PC-3 (cell line): ENCODE measurements around the gene CHRNA5. TPM values are rescaled to one million over a fixed set of nuclear protein-coding genes. Genes with fewer than 3 reads are reported as not detected.

Source experiments
- ATAC-seq: fragments of 200-7000 bp; cut with Tn5 transposase; 2 replicates; pipeline ENCODE4 v1.9.1; 2020; ENCODE audit warnings: mild to moderate bottlenecking, moderate library complexity
- BruUV-seq: library from RNA; stranded (reverse); fragments of 400-500 nt; replicated peaks from 2 replicates; lab custom pipeline; 2021; lab: Mats Ljungman, UMichigan
- CTCF ChIA-PET: fragments of 300-600 bp; sonication (Branson Sonifier 250); formaldehyde crosslinking; loops from one replicate; lab custom pipeline; 2022; ENCODE audit warnings: antibody characterized with exemption; lab: Charles Lee
- POLR2A ChIA-PET: fragments of 300-600 bp; sonication (Branson Sonifier 250); formaldehyde crosslinking; loops from one replicate; lab custom pipeline; 2022; ENCODE audit warnings: antibody characterized with exemption; ENCODE audit not compliant: unreplicated experiment; lab: Charles Lee
- DNase-seq: peaks from one replicate; pipeline ENCODE4 v3.0.0-alpha.2; 2015
- H2AFZ ChIP-seq: fragments of 300-600 bp; sonication (generic); 2 replicates; pipeline ENCODE4 v1.6.0; 2016; ENCODE audit warnings: antibody characterized with exemption, low read length
- H3F3A ChIP-seq: fragments of 300-600 bp; sonication (generic); one replicate; pipeline ENCODE4 v1.6.0; 2017; ENCODE audit warnings: antibody characterized with exemption, low read length, control low read depth, mild to moderate bottlenecking; ENCODE audit not compliant: unreplicated experiment
- H3K27ac ChIP-seq: fragments of 300-600 bp; sonication (generic); 2 replicates; pipeline ENCODE4 v1.5.1; 2016; ENCODE audit warnings: mild to moderate bottlenecking, low read length
- H3K27me3 ChIP-seq: fragments of 300-600 bp; sonication (generic); 2 replicates; pipeline ENCODE4 v1.6.1; 2016; ENCODE audit warnings: low read length, mixed read lengths
- H3K36me3 ChIP-seq: fragments of 300-600 bp; sonication (generic); 2 replicates; pipeline ENCODE4 v1.6.1; 2016; ENCODE audit warnings: low read depth, mixed run types, low read length, mixed read lengths
- H3K4me1 ChIP-seq: fragments of 300-600 bp; sonication (generic); 2 replicates; pipeline ENCODE4 v1.5.1; 2016; ENCODE audit warnings: low read length; ENCODE audit not compliant: insufficient read depth
- H3K4me2 ChIP-seq: fragments of 300-600 bp; sonication (generic); 2 replicates; pipeline ENCODE4 v1.6.0; 2016; ENCODE audit warnings: low read length
- H3K4me3 ChIP-seq: fragments of 300-600 bp; sonication (generic); 2 replicates; pipeline ENCODE4 v1.5.1; 2016; ENCODE audit warnings: mild to moderate bottlenecking, low read length, mixed read lengths
- H3K79me2 ChIP-seq: fragments of 300-600 bp; sonication (generic); 2 replicates; pipeline ENCODE4 v1.6.1; 2017; ENCODE audit warnings: low read length, mixed read lengths
- H3K9ac ChIP-seq: fragments of 300-600 bp; sonication (generic); 2 replicates; pipeline ENCODE4 v1.6.0; 2016; ENCODE audit warnings: mild to moderate bottlenecking, low read length
- H3K9me2 ChIP-seq: fragments of 300-600 bp; sonication (generic); replicated peaks from 2 replicates; pipeline ENCODE4 v1.6.1; 2016; ENCODE audit warnings: mixed run types, low read length, mixed read lengths
- H3K9me3 ChIP-seq: fragments of 300-600 bp; sonication (generic); 2 replicates; pipeline ENCODE4 v1.6.1; 2016; ENCODE audit warnings: low read length, mixed read lengths
- H4K20me1 ChIP-seq: fragments of 300-600 bp; sonication (generic); 2 replicates; pipeline ENCODE4 v1.6.1; 2016; ENCODE audit warnings: low read length, mixed read lengths
- EZH2 ChIP-seq: fragments of 300-600 bp; sonication (generic); IDR thresholded peaks from one replicate; pipeline ENCODE4 v1.6.1; 2017; ENCODE audit warnings: antibody characterized with exemption, mild to moderate bottlenecking, low read length; ENCODE audit not compliant: unreplicated experiment
- EZH2phosphoT487 ChIP-seq: fragments of 300-600 bp; sonication (generic); IDR thresholded peaks from 2 replicates; pipeline ENCODE4 v1.6.1; 2018; ENCODE audit warnings: mild to moderate bottlenecking, antibody characterized with exemption, low read length, borderline replicate concordance
- intact Hi-C: fragments of 100-400 bp; cut with micrococcal nuclease; formaldehyde crosslinking; loops from 2 replicates; pipeline ENCODE4 v1.9.0; 2023
- total RNA-seq: library from RNA; depleted of rRNA; stranded (reverse); fragments of >200 nt; gene quantifications from 2 replicates; pipeline ENCODE4 v1.2.3, GENCODE V29; 2014
- TF ChIP-seq, protein P1 (sequence below): fragments of 300-600 bp; sonication (generic); conservative IDR thresholded peaks from 2 replicates; pipeline ENCODE4 v1.5.1; 2017; ENCODE audit warnings: antibody characterized with exemption, low read depth, mild to moderate bottlenecking, low read length

CHRNA5 gene
- total RNA-seq, 1 experiment from 2014 or later = 8.4 TPM

- TF ChIP-seq, protein P1, sequence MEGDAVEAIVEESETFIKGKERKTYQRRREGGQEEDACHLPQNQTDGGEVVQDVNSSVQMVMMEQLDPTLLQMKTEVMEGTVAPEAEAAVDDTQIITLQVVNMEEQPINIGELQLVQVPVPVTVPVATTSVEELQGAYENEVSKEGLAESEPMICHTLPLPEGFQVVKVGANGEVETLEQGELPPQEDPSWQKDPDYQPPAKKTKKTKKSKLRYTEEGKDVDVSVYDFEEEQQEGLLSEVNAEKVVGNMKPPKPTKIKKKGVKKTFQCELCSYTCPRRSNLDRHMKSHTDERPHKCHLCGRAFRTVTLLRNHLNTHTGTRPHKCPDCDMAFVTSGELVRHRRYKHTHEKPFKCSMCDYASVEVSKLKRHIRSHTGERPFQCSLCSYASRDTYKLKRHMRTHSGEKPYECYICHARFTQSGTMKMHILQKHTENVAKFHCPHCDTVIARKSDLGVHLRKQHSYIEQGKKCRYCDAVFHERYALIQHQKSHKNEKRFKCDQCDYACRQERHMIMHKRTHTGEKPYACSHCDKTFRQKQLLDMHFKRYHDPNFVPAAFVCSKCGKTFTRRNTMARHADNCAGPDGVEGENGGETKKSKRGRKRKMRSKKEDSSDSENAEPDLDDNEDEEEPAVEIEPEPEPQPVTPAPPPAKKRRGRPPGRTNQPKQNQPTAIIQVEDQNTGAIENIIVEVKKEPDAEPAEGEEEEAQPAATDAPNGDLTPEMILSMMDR = peak; percentile 81
- TF ChIP-seq EZH2 = no peak
- no peaks in the 10 kb centered on the region for H3K4me1 ChIP-seq
- H3F3A ChIP-seq = no peaks in the 10 kb centered on the region
- no peak overlapping the region for H3K4me2 ChIP-seq
- no peaks in the 10 kb centered on the region for H3K36me3 ChIP-seq
- no peak overlapping the region for H3K4me3 ChIP-seq
- H3K27ac ChIP-seq = no peak overlapping the region
- H2AFZ ChIP-seq = no peak overlapping the region
- BruUV-seq = no TSS peak
- H4K20me1 ChIP-seq = no peaks in the 10 kb centered on the region
- H3K79me2 ChIP-seq = no peaks in the 10 kb centered on the region
- CTCF ChIA-PET = interaction anchor here (0.6 kb wide), 1 partner anchor 933 kb away, joined by 3 read pairs; no protein-coding TSS in a partner anchor
- no peaks in the 10 kb centered on the region for H3K9me2 ChIP-seq
- ATAC-seq (peak; percentile 75), DNase-seq (peak; percentile 74)
- no peak overlapping the region for H3K9ac ChIP-seq
- POLR2A ChIA-PET = no interaction called here
- H3K9me3 ChIP-seq = no peaks in the 10 kb centered on the region
- H3K27me3 ChIP-seq = no peaks in the 10 kb centered on the region
- intact Hi-C loops = no loop called here
These were observed 73.5 kb downstream of the CHRNA5 start for GRCh38 chr15:78638658-78639314.

DNA sequence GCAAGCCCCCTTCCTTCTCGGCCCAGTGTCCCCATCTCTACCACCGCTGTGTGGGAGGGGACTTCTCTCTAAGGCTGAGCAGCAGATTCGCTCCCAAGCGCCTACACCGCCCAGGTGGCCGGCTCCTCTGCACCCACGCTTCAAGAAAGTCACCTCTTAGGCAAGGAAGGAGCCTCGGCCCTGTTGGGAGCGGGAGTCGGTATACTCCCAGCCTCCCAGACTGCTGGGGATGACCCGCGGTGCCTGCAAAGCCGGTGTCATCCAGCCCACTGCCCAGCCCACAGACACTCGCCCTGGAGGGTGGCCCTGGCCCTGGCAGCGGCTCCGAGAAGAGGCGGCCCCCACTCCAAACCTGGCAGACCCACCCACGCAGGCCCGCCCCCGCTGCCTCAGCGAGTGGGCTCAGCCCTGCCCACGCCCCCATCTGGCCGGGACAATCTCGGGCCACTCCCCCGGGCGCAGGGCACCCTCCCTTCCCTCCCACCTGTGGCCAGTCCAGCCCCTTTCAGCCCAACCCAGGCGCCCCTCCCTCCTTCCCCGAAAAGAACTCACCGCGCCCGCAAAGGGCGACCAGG, 75.3 kb downstream of the CHRNA5 start:
- Histone ChIP-seq H3K9me3 (no peaks in the 10 kb centered on the region), H3K9ac (no peak overlapping the region), H3K27ac (no peak overlapping the region), H3K4me2 (peak overlapping the region; percentile 76), H3K9me2 (no peaks in the 10 kb centered on the region), H3K36me3 (no peaks in the 10 kb centered on the region), H3K4me1 (no peaks in the 10 kb centered on the region), H3K79me2 (no peaks in the 10 kb centered on the region), H4K20me1 (no peaks in the 10 kb centered on the region), H3F3A (no peaks in the 10 kb centered on the region), H2AFZ (peak overlapping the region; percentile 75), H3K4me3 (peak overlapping the region; percentile 57), H3K27me3 (no peaks in the 10 kb centered on the region)
- intact Hi-C loops = loop anchor here (5.0 kb wide), 1 partner anchor 67 kb away; no protein-coding TSS in a partner anchor
- no TSS peak for BruUV-seq
- CTCF ChIA-PET = no interaction called here
- POLR2A ChIA-PET = no interaction called here
- ATAC-seq (peak; percentile 20; the same call in 1 of the 2 replicates), DNase-seq (no peak)
- TF ChIP-seq EZH2phosphoT487 (no peak), EZH2 (no peak)
- TF ChIP-seq, protein P1 = no peak

GRCh38 chr15:78641102-78641748, 75.9 kb downstream of the CHRNA5 start, which contains the start of gene CHRNB4:
Gene CHRNB4 (minus strand): TSS chr15:78641210. CDS start chr15:78641133, 77 bp downstream.
- no peak for TF ChIP-seq EZH2phosphoT487
- no peak for TF ChIP-seq EZH2
- TF ChIP-seq, protein P1 = no peak
- H3K79me2 ChIP-seq = no peaks in the 10 kb centered on the region
- H3F3A ChIP-seq = no peaks in the 10 kb centered on the region
- H3K9me2 ChIP-seq = no peaks in the 10 kb centered on the region
- H3K27ac ChIP-seq = no peak within 1 kb of the TSS
- POLR2A ChIA-PET = no interaction called here
- H2AFZ ChIP-seq = peak within 1 kb of the TSS; percentile 75
- intact Hi-C loops = loop anchor here (5.0 kb wide), 1 partner anchor 66 kb away; no protein-coding TSS in a partner anchor
- H3K36me3 ChIP-seq = no peaks in the 10 kb centered on the region
- no peaks in the 10 kb centered on the region for H3K9me3 ChIP-seq
- CTCF ChIA-PET = no interaction called here
- peak within 1 kb of the TSS; percentile 57 for H3K4me3 ChIP-seq
- no peak for DNase-seq
- no peaks in the 10 kb centered on the region for H3K27me3 ChIP-seq
- ATAC-seq = peak; percentile 13; the same call in 1 of the 2 replicates
- H3K9ac ChIP-seq = no peak within 1 kb of the TSS
- BruUV-seq = no TSS peak
- no peaks in the 10 kb centered on the region for H3K4me1 ChIP-seq
- no peaks in the 10 kb centered on the region for H4K20me1 ChIP-seq
- peak within 1 kb of the TSS; percentile 76 for H3K4me2 ChIP-seq
